Ovary (tissue), 9 donors: Measurements from ENCODE around the gene PLXNA4. TPM values are rescaled to one million over a fixed set of nuclear protein-coding genes. Genes with fewer than 3 reads are reported as not detected.

Experiments
- DNase-seq, 5 donors: peaks; one replicate each; pipeline ENCODE4 v3.0.0-alpha.2; 2019 to 2020
- H3K27ac ChIP-seq, 2 donors: fragments of 200-600 bp; one replicate each; pipeline versions ENCODE4 v1.5.1 to v1.8.0; 2019 to 2022
- H3K27me3 ChIP-seq: fragments of 200-600 bp; one replicate; pipeline ENCODE4 v1.8.0; 2022
- H3K36me3 ChIP-seq: fragments of 200-600 bp; sonication (generic); one replicate; pipeline ENCODE4 v1.5.1; 2019
- H3K4me1 ChIP-seq: one replicate; pipeline ENCODE4 v1.8.1; 2013; ENCODE audit warnings: mild to moderate bottlenecking, moderate library complexity; ENCODE audit not compliant: insufficient read depth
- H3K4me3 ChIP-seq: fragments of 200-600 bp; sonication (generic); one replicate; pipeline ENCODE4 v1.5.1; 2017
- H3K9me3 ChIP-seq, 2 donors: fragments of 200-600 bp in 1 of 2; sonication (generic) in 1 of 2; one replicate each; pipeline versions ENCODE4 v1.5.1 to v1.8.1; 2013 to 2019; ENCODE audit warnings: mild to moderate bottlenecking in 1 of 2, moderate library complexity in 1 of 2
- CTCF ChIP-seq, 3 donors: fragments of 450-650 bp in 2 of 3; fragments of 200-600 bp in 1 of 3; IDR thresholded peaks; one replicate each; pipeline versions ENCODE4 v1.5.1 to v1.8.0; 2016 to 2022; ENCODE audit warnings: antibody characterized with exemption in 3 of 3, mild to moderate bottlenecking in 1 of 3
- EP300 ChIP-seq: sonication (generic); formaldehyde crosslinking; IDR thresholded peaks from one replicate; pipeline ENCODE4 v1.6.1; 2017; ENCODE audit warnings: antibody characterized with exemption
- POLR2A ChIP-seq: fragments of 450-650 bp; IDR thresholded peaks from one replicate; pipeline ENCODE4 v1.6.1; 2017; ENCODE audit warnings: antibody characterized with exemption, mild to moderate bottlenecking, moderate library complexity
- WGBS, 3 donors: extraction: QIAGEN DNeasy Blood & Tissue Kit in 1 of 3; methylation state at CpG; one replicate each; pipeline versions ENCODE4 v1.1.5 to v1.1.7; 2013 to 2017; 5-methylcytosine and 5-hydroxymethylcytosine counted together
- intact Hi-C, 4 donors: fragments of 100-400 bp; cut with DNase I; formaldehyde crosslinking; loops; one replicate each; pipeline versions ENCODE4 v1.11.0 to v1.15.1; 2022 to 2023
- polyA plus RNA-seq, 2 donors: library from polyadenylated mRNA; stranded (reverse); fragments of 200-250 nt in 1 of 2; fragments of 350-450 nt in 1 of 2; fragmentation: Illumina TruSeq in 1 of 2; extraction: RNeasy Lipid Tissue Mini Kit (QIAGEN cat#74804) in 1 of 2; gene quantifications; one replicate each; pipeline ENCODE4 v1.2.3, GENCODE V29; 2013 to 2014
- total RNA-seq, 7 donors: library from RNA; depleted of rRNA in 2 of 7; stranded (reverse); fragments of >200 nt in 2 of 7; fragmentation: NEBNext Ultra II Directional in 3 of 7; extraction: Animal tissue kit (Norgen Biotek cat#: 25700) in 3 of 7; gene quantifications; one replicate each; pipeline versions ENCODE4 v1.1.0 to v1.2.4, GENCODE V29; 2016 to 2023
- donor health status: DM: no; HTN: no; CAD: no; lungs with moderate emphysema.
- donor health status: DM: no; HTN: no; CAD: no.
- donor health status: Bipolar disorder and iron deficiency.
- donor health status: DM: yes; HTN: yes; CAD: no.
- donor health status: DM: no; HTN: no; CAD: no.
- donor health status: DM: yes; HTN: yes; CAD: no.

PLXNA4 gene
- total and polyA plus RNA-seq, 9 donors: 5.1 to 39.9 (median 11.4) TPM

- TF ChIP-seq POLR2A (no peak), CTCF (IDR thresholded peaks at IDR 0.05) (peak; percentile 85 to 90 (median 87)), EP300 (no peak)
- no peaks in the 10 kb centered on the region for H3K27me3 ChIP-seq
- peaks cover 3% of the 10 kb centered on the region for H3K4me1 ChIP-seq
- intact Hi-C loops: loop anchor here in 3 of 4 donors (2.0 to 10.0 kb wide), 4 partner anchors 258 to 374 kb away; partner anchors contain the start of gene PLXNA4 (in 1 of the 3)
- no peaks in the 10 kb centered on the region for H3K36me3 ChIP-seq
- DNase-seq: peak; percentile 78 to 92 (median 87)
- no peak overlapping the region for H3K27ac ChIP-seq
- WGBS, 3 donors: 4 to 5% (median 5%) methylated on average over 20 of the region's 20 CpGs
- no peaks in the 10 kb centered on the region for H3K9me3 ChIP-seq
- no peak overlapping the region for H3K4me3 ChIP-seq
Measured at GRCh38 chr7:132318352-132319318, 257.6 kb downstream of the PLXNA4 start.

- intact Hi-C loops: loop anchor here in 3 of 4 donors (2.0 to 10.0 kb wide), 4 partner anchors 259 to 373 kb away; partner anchors contain the start of gene PLXNA4 (in 1 of the 3)
- Histone ChIP-seq H3K9me3 (no peaks in the 10 kb centered on the region), H3K27me3 (no peaks in the 10 kb centered on the region), H3K27ac (no peak overlapping the region), H3K4me1 (peaks cover 3% of the 10 kb centered on the region), H3K36me3 (no peaks in the 10 kb centered on the region), H3K4me3 (no peak overlapping the region)
- DNase-seq: no peak
- TF ChIP-seq EP300 (no peak), POLR2A (no peak), CTCF (IDR thresholded peaks at IDR 0.05) (no peak)
- 60 to 71% (median 69%) methylated on average over 7 of the region's 7 CpGs for WGBS, 3 donors
Measured at GRCh38 chr7:132317701-132318351, 258.4 kb downstream of the PLXNA4 start.

GRCh38 chr7:132312531-132313055 is 263.7 kb downstream of the PLXNA4 start:
- TF ChIP-seq CTCF (IDR thresholded peaks at IDR 0.05) (no peak), POLR2A (no peak), EP300 (no peak)
- intact Hi-C loops: loop anchor here in 1 of 4 donors (10.0 kb wide), 1 partner anchor 368 kb away; no protein-coding TSS in a partner anchor
- Histone ChIP-seq H3K4me3 (no peak overlapping the region), H3K36me3 (no peaks in the 10 kb centered on the region), H3K27me3 (no peaks in the 10 kb centered on the region), H3K9me3 (no peaks in the 10 kb centered on the region), H3K27ac (no peak overlapping the region), H3K4me1 (no peaks in the 10 kb centered on the region)
- WGBS, 3 donors: 92 to 94% (median 93%) methylated on average over 4 of the region's 4 CpGs
- DNase-seq: no peak

GRCh38 chr7:132311733-132312132 is 264.5 kb downstream of the PLXNA4 start:
- no peak for TF ChIP-seq CTCF (IDR thresholded peaks at IDR 0.05)
- no peak for TF ChIP-seq POLR2A
- no peak for TF ChIP-seq EP300
- Histone ChIP-seq H3K36me3 (no peaks in the 10 kb centered on the region), H3K27me3 (no peaks in the 10 kb centered on the region), H3K27ac (no peak overlapping the region), H3K4me1 (no peaks in the 10 kb centered on the region), H3K4me3 (no peak overlapping the region), H3K9me3 (no peaks in the 10 kb centered on the region)
- DNase-seq: no peak
- intact Hi-C loops: loop anchor here in 1 of 4 donors (10.0 kb wide), 1 partner anchor 367 kb away; no protein-coding TSS in a partner anchor
- 80 to 83% (median 83%) methylated on average over 2 of the region's 2 CpGs for WGBS, 3 donors
